Kidney glomerular epithelial cell (primary cell): Measurements from ENCODE around the gene HSPA6.
"Not testable (repeated sequence)": the region's sequence is repeated elsewhere in the genome, so short reads cannot be mapped to it uniquely, and the experiment has no call there.

Source experiments
- DNase-seq: peaks from one replicate; lab custom pipeline; 2025; lab: John Stamatoyannopoulos, UW

The HSPA6 gene

GRCh38 chr1:161503394-161503748 lies 21.0 kb upstream of the HSPA6 start:
- no peak for DNase-seq

- DNase-seq: no peak
These were observed 18.7 kb upstream of the HSPA6 start for GRCh38 chr1:161505686-161506085.

- no peak for DNase-seq
These were observed 17.8 kb upstream of the HSPA6 start for GRCh38 chr1:161506336-161507223.

- DNase-seq: no peak
These were observed 13.9 kb upstream of the HSPA6 start for GRCh38 chr1:161510477-161510876.

- DNase-seq: no peak
These were observed 13.2 kb upstream of the HSPA6 start for GRCh38 chr1:161511018-161511755.

- no peak for DNase-seq
These were observed 12.6 kb upstream of the HSPA6 start for GRCh38 chr1:161511756-161512060.

GRCh38 chr1:161512636-161513447 lies 11.5 kb upstream of the HSPA6 start:
- not testable (repeated sequence) for DNase-seq

GRCh38 chr1:161513448-161513780 lies 10.9 kb upstream of the HSPA6 start:
- not testable (repeated sequence) for DNase-seq

GRCh38 chr1:161513953-161514352 lies 10.4 kb upstream of the HSPA6 start:
- DNase-seq: not testable (repeated sequence)

GRCh38 chr1:161523041-161523816 lies 1.1 kb upstream of the HSPA6 start:
- DNase-seq: not testable (repeated sequence)

GRCh38 chr1:161524742-161525291 lies 477 bp downstream of the HSPA6 start:
- not testable (repeated sequence) for DNase-seq

- DNase-seq: not testable (repeated sequence)
These were observed 981 bp downstream of the HSPA6 start for GRCh38 chr1:161525321-161525720.

- not testable (repeated sequence) for DNase-seq
These were observed 1.6 kb downstream of the HSPA6 start for GRCh38 chr1:161525918-161526317.

GRCh38 chr1:161528550-161528949 lies 4.2 kb downstream of the HSPA6 start:
- DNase-seq: not testable (repeated sequence)

GRCh38 chr1:161529463-161530104 lies 5.2 kb downstream of the HSPA6 start:
- not testable (repeated sequence) for DNase-seq

- DNase-seq: peak; percentile 63
These were observed 5.8 kb downstream of the HSPA6 start for GRCh38 chr1:161530158-161530557.

- peak; percentile 100 for DNase-seq
These were observed 6.6 kb downstream of the HSPA6 start for GRCh38 chr1:161530671-161531641.

- no peak for DNase-seq
These were observed 7.8 kb downstream of the HSPA6 start for GRCh38 chr1:161531986-161532643.
